LNCAP (cell line): ENCODE data around the gene KIRREL3.

Experiments
- CTCF ChIP-seq: fragments of 450-650 bp; IDR thresholded peaks from 2 replicates; pipeline ENCODE4 v1.5.1; 2017; ENCODE audit warnings: mild to moderate bottlenecking

The KIRREL3 gene

GRCh38 chr11:126510621-126511370 is 489.8 kb downstream of the KIRREL3 start:
- TF ChIP-seq CTCF, result no peak

GRCh38 chr11:126507646-126508045 is 492.9 kb downstream of the KIRREL3 start:
- no peak for TF ChIP-seq CTCF

- no peak for TF ChIP-seq CTCF
Measured at GRCh38 chr11:126506789-126507188, 493.8 kb downstream of the KIRREL3 start.

GRCh38 chr11:126502982-126503381 is 497.6 kb downstream of the KIRREL3 start:
- no peak for TF ChIP-seq CTCF

GRCh38 chr11:126502159-126502558 is 498.4 kb downstream of the KIRREL3 start:
- no peak for TF ChIP-seq CTCF

GRCh38 chr11:126501641-126502040 is 498.9 kb downstream of the KIRREL3 start:
- TF ChIP-seq CTCF, result no peak

GRCh38 chr11:126500981-126501380 is 499.6 kb downstream of the KIRREL3 start:
- TF ChIP-seq CTCF, result no peak
